ENCODE results near the gene YWHAG.
"Not testable (repeated sequence)": the region's sequence is repeated elsewhere in the genome, so short reads cannot be mapped to it uniquely, and the experiment has no call there.

Gene YWHAG

GRCh38 chr7:76317782-76318487 lies 40.9 kb downstream of the YWHAG start:
- ATAC-seq (replicated peaks) = peak; percentile 93
- H3K36me3 Mint-ChIP-seq (ENCODE audit: insufficient read depth) = peaks cover 20% of the 10 kb centered on the region
- peaks cover 22 to 26% of the 10 kb centered on the region in 2 donors for H3K4me1 Mint-ChIP-seq (ENCODE audit: low read depth in 2 of 2)
- peak overlapping the region; percentile 92 to 97 for H3K4me3 Mint-ChIP-seq
- peak; percentile 91 to 93 (median 93) for DNase-seq
- H3K9me3 Mint-ChIP-seq = no peaks in the 10 kb centered on the region
- no peaks in the 10 kb centered on the region for H3K27me3 Mint-ChIP-seq
- H3K27ac Mint-ChIP-seq = peak overlapping the region; percentile 81 to 90

GRCh38 chr7:76316984-76317781 lies 41.6 kb downstream of the YWHAG start:
- H3K36me3 Mint-ChIP-seq (ENCODE audit: insufficient read depth) = peaks cover 17% of the 10 kb centered on the region

GRCh38 chr7:76315364-76315763 lies 43.4 kb downstream of the YWHAG start:
- Mint-ChIP-seq H3K36me3 (ENCODE audit: insufficient read depth) (peaks cover 12% of the 10 kb centered on the region), H3K27ac (no peak overlapping the region), H3K4me1 (ENCODE audit: low read depth in 2 of 2) (peaks cover 22 to 26% of the 10 kb centered on the region in 2 donors), H3K27me3 (no peaks in the 10 kb centered on the region), H3K9me3 (no peaks in the 10 kb centered on the region), H3K4me3 (no peak overlapping the region)
- ATAC-seq (replicated peaks) (no peak), DNase-seq (no peak)

More at GRCh38 chr7:76316984-76317781, 41.6 kb downstream of the YWHAG start:
- Mint-ChIP-seq H3K27ac (peak overlapping the region; percentile 81 to 90), H3K4me3 (peak overlapping the region; percentile 92 to 97), H3K27me3 (no peaks in the 10 kb centered on the region), H3K4me1 (ENCODE audit: low read depth in 2 of 2) (peaks cover 22 to 26% of the 10 kb centered on the region in 2 donors), H3K9me3 (no peaks in the 10 kb centered on the region)
- no peak for ATAC-seq (replicated peaks)
- DNase-seq = no peak

- Mint-ChIP-seq H3K4me1 (ENCODE audit: low read depth in 2 of 2) (peaks cover 21 to 22% of the 10 kb centered on the region in 2 donors), H3K36me3 (ENCODE audit: insufficient read depth) (peaks cover 12% of the 10 kb centered on the region)
- not testable (repeated sequence) for ATAC-seq (replicated peaks); H3K9me3 Mint-ChIP-seq; DNase-seq; H3K27ac Mint-ChIP-seq; H3K4me3 Mint-ChIP-seq; H3K27me3 Mint-ChIP-seq
Observed at GRCh38 chr7:76314740-76315139, 44.1 kb downstream of the YWHAG start.

- H3K4me3 Mint-ChIP-seq = peak overlapping the region; percentile 33 to 54
- peaks cover 20% of the 10 kb centered on the region in 2 donors for H3K4me1 Mint-ChIP-seq (ENCODE audit: low read depth in 2 of 2)
- peak; percentile 61 for ATAC-seq (replicated peaks)
- no peaks in the 10 kb centered on the region for H3K27me3 Mint-ChIP-seq
- peaks cover 12% of the 10 kb centered on the region for H3K36me3 Mint-ChIP-seq (ENCODE audit: insufficient read depth)
- peak; percentile 95 to 96 (median 96) for DNase-seq
- H3K9me3 Mint-ChIP-seq = no peaks in the 10 kb centered on the region
- peak overlapping the region in 1 of 2 donors; percentile 10 for H3K27ac Mint-ChIP-seq
Observed at GRCh38 chr7:76314042-76314721, 44.6 kb downstream of the YWHAG start.

- H3K27ac Mint-ChIP-seq; DNase-seq; H3K36me3 Mint-ChIP-seq (ENCODE audit: insufficient read depth); H3K9me3 Mint-ChIP-seq; H3K27me3 Mint-ChIP-seq; ATAC-seq (replicated peaks); H3K4me1 Mint-ChIP-seq (ENCODE audit: low read depth in 2 of 2); H3K4me3 Mint-ChIP-seq: not testable (repeated sequence)
Observed at GRCh38 chr7:76311838-76312237, 47.0 kb downstream of the YWHAG start.

- Mint-ChIP-seq H3K36me3 (ENCODE audit: insufficient read depth) (peaks cover 3% of the 10 kb centered on the region), H3K9me3 (no peaks in the 10 kb centered on the region), H3K27me3 (no peaks in the 10 kb centered on the region), H3K27ac (no peak overlapping the region), H3K4me1 (ENCODE audit: low read depth in 2 of 2) (peaks cover 4 to 6% of the 10 kb centered on the region in 2 donors), H3K4me3 (no peak overlapping the region)
- ATAC-seq (replicated peaks) = no peak
- DNase-seq = no peak
Observed at GRCh38 chr7:76310102-76310957, 48.5 kb downstream of the YWHAG start.

- not testable (repeated sequence) for H3K27ac Mint-ChIP-seq; H3K4me3 Mint-ChIP-seq; H3K36me3 Mint-ChIP-seq (ENCODE audit: insufficient read depth); DNase-seq; H3K27me3 Mint-ChIP-seq; H3K9me3 Mint-ChIP-seq; H3K4me1 Mint-ChIP-seq (ENCODE audit: low read depth in 2 of 2); ATAC-seq (replicated peaks)
Observed at GRCh38 chr7:76309341-76310101, 49.3 kb downstream of the YWHAG start.

GRCh38 chr7:76308874-76309273 lies 49.9 kb downstream of the YWHAG start:
- not testable (repeated sequence) for H3K4me1 Mint-ChIP-seq (ENCODE audit: low read depth in 2 of 2); H3K4me3 Mint-ChIP-seq; H3K9me3 Mint-ChIP-seq; ATAC-seq (replicated peaks); H3K36me3 Mint-ChIP-seq (ENCODE audit: insufficient read depth); H3K27me3 Mint-ChIP-seq; H3K27ac Mint-ChIP-seq; DNase-seq

- ATAC-seq (replicated peaks) = no peak
- Mint-ChIP-seq H3K27me3 (no peaks in the 10 kb centered on the region), H3K4me1 (ENCODE audit: low read depth in 2 of 2) (peaks cover 10 to 13% of the 10 kb centered on the region in 2 donors), H3K27ac (no peak overlapping the region), H3K4me3 (peak overlapping the region in 1 of 2 donors; percentile 21), H3K36me3 (ENCODE audit: insufficient read depth) (peaks cover 4% of the 10 kb centered on the region), H3K9me3 (no peaks in the 10 kb centered on the region)
- no peak for DNase-seq
Observed at GRCh38 chr7:76304888-76305375, 53.9 kb downstream of the YWHAG start.

GRCh38 chr7:76303202-76304147 lies 55.3 kb downstream of the YWHAG start:
- peaks cover 4% of the 10 kb centered on the region for H3K36me3 Mint-ChIP-seq (ENCODE audit: insufficient read depth)
- no peaks in the 10 kb centered on the region for H3K27me3 Mint-ChIP-seq
- DNase-seq = peak; percentile 55 to 58 (median 57)
- no peaks in the 10 kb centered on the region for H3K9me3 Mint-ChIP-seq
- H3K4me3 Mint-ChIP-seq = peak overlapping the region; percentile 93 to 95
- ATAC-seq (replicated peaks) = peak; percentile 60
- peaks cover 10 to 13% of the 10 kb centered on the region in 2 donors for H3K4me1 Mint-ChIP-seq (ENCODE audit: low read depth in 2 of 2)
- peak overlapping the region; percentile 83 to 92 for H3K27ac Mint-ChIP-seq
